Daoy (cell line): ENCODE measurements around the gene RAD51B. TPM values are rescaled to one million over a fixed set of nuclear protein-coding genes. Genes with fewer than 3 reads are reported as not detected.

Experiments
- DNase-seq: peaks from one replicate; pipeline ENCODE4 v3.0.0-alpha.2; 2015; ENCODE audit warnings: low read depth
- total RNA-seq: library from RNA; depleted of rRNA; stranded (reverse); fragments of >200 nt; shearing (Covaris generic); gene quantifications from 2 replicates; pipeline ENCODE4 v1.2.3, GENCODE V29; 2014

The RAD51B gene
- total RNA-seq, 1 experiment from 2014 or later, result 15.8 TPM

GRCh38 chr14:68459480-68460136 is 640.0 kb downstream of the RAD51B start:
- peak; percentile 26 for DNase-seq

GRCh38 chr14:68460541-68460940 is 641.0 kb downstream of the RAD51B start:
- DNase-seq, result no peak

GRCh38 chr14:68461086-68461485 is 641.5 kb downstream of the RAD51B start:
- DNase-seq, result no peak

GRCh38 chr14:68462683-68463082 is 643.1 kb downstream of the RAD51B start:
- DNase-seq, result peak; percentile 67

- DNase-seq, result no peak
Observed at GRCh38 chr14:68463299-68463698, 643.7 kb downstream of the RAD51B start.

GRCh38 chr14:68463705-68464374 is 644.3 kb downstream of the RAD51B start:
- no peak for DNase-seq

GRCh38 chr14:68464711-68465110 is 645.1 kb downstream of the RAD51B start:
- DNase-seq, result peak; percentile 66

GRCh38 chr14:68466491-68466977 is 647.0 kb downstream of the RAD51B start:
- DNase-seq, result peak; percentile 84

GRCh38 chr14:68467425-68467824 is 647.8 kb downstream of the RAD51B start:
- no peak for DNase-seq

GRCh38 chr14:68468437-68469207 is 649.0 kb downstream of the RAD51B start:
- DNase-seq, result peak; percentile 88

GRCh38 chr14:68469208-68469713 is 649.7 kb downstream of the RAD51B start:
- DNase-seq, result no peak

GRCh38 chr14:68470361-68470760 is 650.8 kb downstream of the RAD51B start:
- DNase-seq, result no peak

- DNase-seq, result no peak
Observed at GRCh38 chr14:68471029-68471963, 651.7 kb downstream of the RAD51B start.

GRCh38 chr14:68471964-68472508 is 652.5 kb downstream of the RAD51B start:
- DNase-seq, result no peak

- no peak for DNase-seq
Observed at GRCh38 chr14:68473069-68473468, 653.5 kb downstream of the RAD51B start.

GRCh38 chr14:68473794-68474193 is 654.2 kb downstream of the RAD51B start:
- DNase-seq, result no peak

GRCh38 chr14:68474741-68475140 is 655.2 kb downstream of the RAD51B start:
- DNase-seq, result no peak

- no peak for DNase-seq
Observed at GRCh38 chr14:68475802-68476201, 656.2 kb downstream of the RAD51B start.

- peak; percentile 62 for DNase-seq
Observed at GRCh38 chr14:68476212-68477109, 656.9 kb downstream of the RAD51B start.

GRCh38 chr14:68477110-68477455 is 657.5 kb downstream of the RAD51B start:
- no peak for DNase-seq
